Bronchial epithelial cell (primary cell): ENCODE measurements around the gene NNMT. TPM values are rescaled to one million over a fixed set of nuclear protein-coding genes. Genes with fewer than 3 reads are reported as not detected.

Source experiments
- DNase-seq: peaks from one replicate; pipeline ENCODE4 v3.0.0-alpha.2; 2010; ENCODE audit warnings: low read depth
- FAIRE-seq: peaks from 2 replicates; lab custom pipeline; 2011; peaks lifted over from hg19 to GRCh38; lab: Jason Lieb, UNC
- H3K27me3 ChIP-seq: 2 replicates; pipeline ENCODE4 v1.5.1; 2011; ENCODE audit warnings: low read length; ENCODE audit not compliant: control insufficient read depth, insufficient read depth
- H3K36me3 ChIP-seq: 2 replicates; pipeline ENCODE4 v1.5.1; 2011; ENCODE audit warnings: low read length; ENCODE audit not compliant: control insufficient read depth, insufficient read depth
- H3K4me3 ChIP-seq: 2 replicates; pipeline ENCODE4 v1.5.1; 2011; ENCODE audit warnings: mild to moderate bottlenecking, low read depth, low read length, control low read depth
- CTCF ChIP-seq: IDR thresholded peaks from 2 replicates; pipeline ENCODE4 v1.5.1; 2011; ENCODE audit warnings: mild to moderate bottlenecking, moderate library complexity, low read length, control low read depth, inconsistent platforms; ENCODE audit not compliant: insufficient read depth, severe bottlenecking
- total RNA-seq: library from RNA; depleted of rRNA; stranded (reverse); fragments of >200 nt; gene quantifications from 2 replicates; pipeline ENCODE4 v1.2.1, GENCODE V29; 2014

NNMT gene
- total RNA-seq, 1 donor from 2014 or later, result 11.6 TPM

- DNase-seq, result peak; percentile 99
- no peaks in the 10 kb centered on the region for H3K27me3 ChIP-seq
- FAIRE-seq, result no peak
- H3K36me3 ChIP-seq, result no peaks in the 10 kb centered on the region
- H3K4me3 ChIP-seq, result no peak overlapping the region
- no peak for TF ChIP-seq CTCF
These were observed 57.9 kb downstream of the NNMT start for GRCh38 chr11:114354076-114354475.

GRCh38 chr11:114358716-114359115 is 62.5 kb downstream of the NNMT start:
- no peak for FAIRE-seq
- H3K4me3 ChIP-seq, result no peak overlapping the region
- no peaks in the 10 kb centered on the region for H3K27me3 ChIP-seq
- DNase-seq, result peak; percentile 55
- TF ChIP-seq CTCF, result no peak
- no peaks in the 10 kb centered on the region for H3K36me3 ChIP-seq

GRCh38 chr11:114359342-114359741 is 63.1 kb downstream of the NNMT start:
- H3K4me3 ChIP-seq, result no peak overlapping the region
- DNase-seq (peak; percentile 71), FAIRE-seq (no peak)
- no peaks in the 10 kb centered on the region for H3K27me3 ChIP-seq
- no peak for TF ChIP-seq CTCF
- no peaks in the 10 kb centered on the region for H3K36me3 ChIP-seq

GRCh38 chr11:114362326-114362725 is 66.1 kb downstream of the NNMT start:
- no peaks in the 10 kb centered on the region for H3K27me3 ChIP-seq
- no peak overlapping the region for H3K4me3 ChIP-seq
- H3K36me3 ChIP-seq, result no peaks in the 10 kb centered on the region
- no peak for TF ChIP-seq CTCF
- DNase-seq (no peak), FAIRE-seq (no peak)

GRCh38 chr11:114362958-114363357 is 66.8 kb downstream of the NNMT start:
- no peak for TF ChIP-seq CTCF
- FAIRE-seq (no peak), DNase-seq (no peak)
- H3K36me3 ChIP-seq, result no peaks in the 10 kb centered on the region
- H3K4me3 ChIP-seq, result no peak overlapping the region
- H3K27me3 ChIP-seq, result no peaks in the 10 kb centered on the region

Other genes starting within 250 kb of the NNMT start
- 3.1 and 3.2 TPM in 2 replicates for gene ZBTB16, start 236.7 kb upstream of the NNMT start, total RNA-seq
- 2.1 and 3.5 TPM in 2 replicates for gene C11orf71, start 104.1 kb downstream of the NNMT start, total RNA-seq
- gene RBM7, start 104.3 kb downstream of the NNMT start, total RNA-seq, result 36.4 and 37.9 TPM in 2 replicates
- gene REXO2, start 143.1 kb downstream of the NNMT start, total RNA-seq, result 143 and 160 TPM in 2 replicates